ENCODE measurements around the gene SPSB1. TPM values are rescaled to one million over a fixed set of nuclear protein-coding genes. Genes with fewer than 3 reads are reported as not detected.

The SPSB1 gene
- total RNA-seq, 2 donors from 2014 or later: 29.0 to 57.1 TPM

- 89% methylated on average over 26 of the region's 26 CpGs for WGBS
- DNase-seq (ENCODE audit: low spot score): no peak
- intact Hi-C loops (cut with DNase I): no loop called here
- Histone ChIP-seq H3K9me3 (no peaks in the 10 kb centered on the region), H3K36me3 (peaks cover 21 to 25% of the 10 kb centered on the region in 2 donors), H3K27ac (no peak overlapping the region), H3K27me3 (replicated peaks; ENCODE audit: insufficient read depth) (no peaks in the 10 kb centered on the region), H3K4me3 (no peak overlapping the region), H3K4me1 (replicated peaks) (no peaks in the 10 kb centered on the region)
- TF ChIP-seq POLR2AphosphoS5 (IDR thresholded peaks at IDR 0.05) (no peak), POLR2A (IDR thresholded peaks at IDR 0.05) (no peak)
- TF ChIP-seq, protein P1, sequence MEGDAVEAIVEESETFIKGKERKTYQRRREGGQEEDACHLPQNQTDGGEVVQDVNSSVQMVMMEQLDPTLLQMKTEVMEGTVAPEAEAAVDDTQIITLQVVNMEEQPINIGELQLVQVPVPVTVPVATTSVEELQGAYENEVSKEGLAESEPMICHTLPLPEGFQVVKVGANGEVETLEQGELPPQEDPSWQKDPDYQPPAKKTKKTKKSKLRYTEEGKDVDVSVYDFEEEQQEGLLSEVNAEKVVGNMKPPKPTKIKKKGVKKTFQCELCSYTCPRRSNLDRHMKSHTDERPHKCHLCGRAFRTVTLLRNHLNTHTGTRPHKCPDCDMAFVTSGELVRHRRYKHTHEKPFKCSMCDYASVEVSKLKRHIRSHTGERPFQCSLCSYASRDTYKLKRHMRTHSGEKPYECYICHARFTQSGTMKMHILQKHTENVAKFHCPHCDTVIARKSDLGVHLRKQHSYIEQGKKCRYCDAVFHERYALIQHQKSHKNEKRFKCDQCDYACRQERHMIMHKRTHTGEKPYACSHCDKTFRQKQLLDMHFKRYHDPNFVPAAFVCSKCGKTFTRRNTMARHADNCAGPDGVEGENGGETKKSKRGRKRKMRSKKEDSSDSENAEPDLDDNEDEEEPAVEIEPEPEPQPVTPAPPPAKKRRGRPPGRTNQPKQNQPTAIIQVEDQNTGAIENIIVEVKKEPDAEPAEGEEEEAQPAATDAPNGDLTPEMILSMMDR (IDR thresholded peaks at IDR 0.05): no peak
Measured at GRCh38 chr1:9263276-9263855, 29.3 kb upstream of the SPSB1 start.

- TF ChIP-seq, protein P1 (IDR thresholded peaks at IDR 0.05): no peak
- TF ChIP-seq POLR2AphosphoS5 (IDR thresholded peaks at IDR 0.05) (no peak), POLR2A (IDR thresholded peaks at IDR 0.05) (no peak)
- Histone ChIP-seq H3K4me1 (replicated peaks) (no peaks in the 10 kb centered on the region), H3K27me3 (replicated peaks; ENCODE audit: insufficient read depth) (no peaks in the 10 kb centered on the region), H3K4me3 (no peak overlapping the region), H3K36me3 (peaks cover 21 to 25% of the 10 kb centered on the region in 2 donors), H3K27ac (no peak overlapping the region), H3K9me3 (no peaks in the 10 kb centered on the region)
- intact Hi-C loops (cut with DNase I): no loop called here
- 94% methylated on average over 29 of the region's 50 CpGs for WGBS
- no peak for DNase-seq (ENCODE audit: low spot score)
Measured at GRCh38 chr1:9263984-9264872, 28.5 kb upstream of the SPSB1 start.

GRCh38 chr1:9265037-9265436, 27.7 kb upstream of the SPSB1 start:
- no peak for DNase-seq (ENCODE audit: low spot score)
- H3K9me3 ChIP-seq: no peaks in the 10 kb centered on the region
- H3K27me3 ChIP-seq (replicated peaks; ENCODE audit: insufficient read depth): no peaks in the 10 kb centered on the region
- no peak overlapping the region for H3K27ac ChIP-seq
- H3K4me1 ChIP-seq (replicated peaks): no peaks in the 10 kb centered on the region
- peaks cover 21 to 25% of the 10 kb centered on the region in 2 donors for H3K36me3 ChIP-seq
- TF ChIP-seq POLR2A (IDR thresholded peaks at IDR 0.05) (no peak), POLR2AphosphoS5 (IDR thresholded peaks at IDR 0.05) (no peak)
- TF ChIP-seq, protein P1 (IDR thresholded peaks at IDR 0.05): no peak
- intact Hi-C loops (cut with DNase I): loop anchor here (5.0 kb wide), 2 partner anchors 192 to 227 kb away; no protein-coding TSS in a partner anchor
- no peak overlapping the region for H3K4me3 ChIP-seq
- WGBS: 93% methylated on average over 10 of the region's 10 CpGs

- 84% methylated on average over 12 of the region's 12 CpGs for WGBS
- intact Hi-C loops (cut with DNase I): loop anchor here (5.0 kb wide), 2 partner anchors 191 to 226 kb away; no protein-coding TSS in a partner anchor
- peaks cover 21 to 25% of the 10 kb centered on the region in 2 donors for H3K36me3 ChIP-seq
- TF ChIP-seq POLR2AphosphoS5 (IDR thresholded peaks at IDR 0.05) (no peak), POLR2A (IDR thresholded peaks at IDR 0.05) (no peak)
- TF ChIP-seq, protein P1 (IDR thresholded peaks at IDR 0.05): no peak
- no peaks in the 10 kb centered on the region for H3K27me3 ChIP-seq (replicated peaks; ENCODE audit: insufficient read depth)
- no peak for DNase-seq (ENCODE audit: low spot score)
- no peaks in the 10 kb centered on the region for H3K9me3 ChIP-seq
- H3K4me3 ChIP-seq: no peak overlapping the region
- no peaks in the 10 kb centered on the region for H3K4me1 ChIP-seq (replicated peaks)
- H3K27ac ChIP-seq: no peak overlapping the region
Measured at GRCh38 chr1:9265968-9266367, 26.7 kb upstream of the SPSB1 start.

Data from prostate gland (tissue), 2 donors.